GM12864 (cell line): ENCODE measurements around the gene INSIG1.

ENCODE experiments used
- DNase-seq: peaks from one replicate; pipeline ENCODE4 v3.0.0-alpha.2; 2011; ENCODE audit warnings: low read depth
- H3K4me3 ChIP-seq: 2 replicates; pipeline ENCODE4 v1.5.1; 2011; ENCODE audit warnings: mild to moderate bottlenecking, low read depth, low read length, control low read depth
- CTCF ChIP-seq: IDR thresholded peaks from 2 replicates; pipeline ENCODE4 v1.5.1; 2011; ENCODE audit warnings: low read depth, mild to moderate bottlenecking, moderate library complexity, low read length, control low read depth, inconsistent platforms; ENCODE audit errors: missing control alignments

Gene INSIG1

GRCh38 chr7:155295511-155295910 is 2.2 kb upstream of the INSIG1 start:
- TF ChIP-seq CTCF: no peak
- H3K4me3 ChIP-seq: no peak overlapping the region
- DNase-seq: no peak

GRCh38 chr7:155296006-155296787 is 1.5 kb upstream of the INSIG1 start:
- no peak for DNase-seq
- peak overlapping the region; percentile 72 for H3K4me3 ChIP-seq
- no peak for TF ChIP-seq CTCF

GRCh38 chr7:155296788-155297516 is 726 bp upstream of the INSIG1 start:
- TF ChIP-seq CTCF: no peak
- DNase-seq: no peak
- peak overlapping the region; percentile 72 for H3K4me3 ChIP-seq

- no peak for TF ChIP-seq CTCF
- no peak for DNase-seq
- peak overlapping the region; percentile 76 for H3K4me3 ChIP-seq
These were observed 683 bp downstream of the INSIG1 start for GRCh38 chr7:155298288-155298833.

GRCh38 chr7:155298834-155299534 is 1.3 kb downstream of the INSIG1 start:
- TF ChIP-seq CTCF: no peak
- peak overlapping the region; percentile 76 for H3K4me3 ChIP-seq
- peak; percentile 92 for DNase-seq

- DNase-seq: no peak
- H3K4me3 ChIP-seq: peak overlapping the region; percentile 76
- no peak for TF ChIP-seq CTCF
These were observed 2.0 kb downstream of the INSIG1 start for GRCh38 chr7:155299535-155300202.
